Memory B cell (primary cell): Measurements from ENCODE around the gene TEX261.

Experiments
- ATAC-seq: fragments of 150-1000 bp; cut with Tn5 transposase; 2 replicates; pipeline ENCODE4 v1.10.0; 2021; ENCODE audit warnings: low read depth, mild to moderate bottlenecking, moderate library complexity
- DNase-seq, 2 donors: peaks; one replicate each; pipeline ENCODE4 v3.0.0; 2022; ENCODE audit warnings: low spot score in 2 of 2
- H3K27ac Mint-ChIP-seq: one replicate; pipeline ENCODE4 v1.8.0; 2022; ENCODE audit warnings: mild to moderate bottlenecking, moderate library complexity, mixed read lengths
- H3K27me3 Mint-ChIP-seq: one replicate; pipeline ENCODE4 v1.8.0; 2022; ENCODE audit warnings: mixed read lengths
- H3K36me3 Mint-ChIP-seq: one replicate; pipeline ENCODE4 v1.8.0; 2022; ENCODE audit warnings: mild to moderate bottlenecking, mixed read lengths
- H3K4me1 Mint-ChIP-seq: one replicate; pipeline ENCODE4 v1.8.0; 2022; ENCODE audit warnings: mixed read lengths
- H3K4me3 Mint-ChIP-seq: one replicate; pipeline ENCODE4 v1.8.0; 2022; ENCODE audit warnings: mild to moderate bottlenecking, moderate library complexity, mixed read lengths
- H3K9me3 Mint-ChIP-seq: one replicate; pipeline ENCODE4 v1.8.0; 2022; ENCODE audit warnings: mixed read lengths

The TEX261 gene

DNA sequence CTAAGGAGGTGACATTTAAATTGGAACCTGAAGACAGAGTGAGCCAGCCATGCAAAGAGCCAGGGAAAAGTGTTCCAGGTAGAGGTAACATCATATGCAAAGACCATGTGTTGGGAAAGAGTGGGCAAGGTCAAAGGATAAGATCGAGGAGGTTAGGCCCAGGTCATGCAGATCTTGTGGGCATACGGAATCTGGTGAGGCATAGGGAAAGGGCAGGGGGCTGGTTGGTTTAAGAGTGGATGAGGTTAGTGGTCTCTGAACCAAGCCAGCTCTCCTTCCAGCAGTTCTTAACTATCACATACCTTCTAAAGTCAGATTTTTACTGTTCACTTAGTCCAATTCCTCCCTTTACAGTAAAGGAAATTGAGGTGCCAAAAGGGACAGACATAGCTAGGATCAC is 13.3 kb downstream of the TEX261 start:
- no peak overlapping the region for H3K4me3 Mint-ChIP-seq
- H3K27me3 Mint-ChIP-seq: no peaks in the 10 kb centered on the region
- peaks cover 22% of the 10 kb centered on the region for H3K4me1 Mint-ChIP-seq
- DNase-seq: no peak
- no peak overlapping the region for H3K27ac Mint-ChIP-seq
- ATAC-seq: no peak
- H3K36me3 Mint-ChIP-seq: peaks cover 7% of the 10 kb centered on the region
- H3K9me3 Mint-ChIP-seq: no peaks in the 10 kb centered on the region

DNA sequence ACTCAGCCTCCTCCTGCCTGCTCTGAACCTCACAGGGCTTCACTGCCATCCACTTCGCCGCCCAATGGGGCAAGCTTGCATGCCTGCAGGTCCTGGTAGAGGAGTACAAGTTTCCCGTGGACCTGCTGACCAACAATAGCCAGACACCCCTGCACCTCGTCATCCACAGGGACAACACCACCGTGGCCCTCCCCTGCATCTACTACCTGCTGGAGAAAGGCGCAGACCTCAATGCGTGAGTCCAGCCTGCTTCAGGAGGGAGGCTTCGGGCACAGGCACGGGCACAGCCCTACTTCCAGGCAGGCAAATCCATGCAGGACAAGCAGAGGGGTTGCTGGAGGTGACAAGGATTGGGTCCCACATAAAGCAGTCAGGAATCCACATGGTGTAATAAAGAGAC is 15.0 kb downstream of the TEX261 start:
- no peak for DNase-seq
- H3K36me3 Mint-ChIP-seq: no peaks in the 10 kb centered on the region
- no peak for ATAC-seq
- H3K9me3 Mint-ChIP-seq: no peaks in the 10 kb centered on the region
- H3K27ac Mint-ChIP-seq: no peak overlapping the region
- peak overlapping the region; percentile 46 for H3K4me3 Mint-ChIP-seq
- peaks cover 14% of the 10 kb centered on the region for H3K4me1 Mint-ChIP-seq
- H3K27me3 Mint-ChIP-seq: peaks cover under 1% of the 10 kb centered on the region

DNA sequence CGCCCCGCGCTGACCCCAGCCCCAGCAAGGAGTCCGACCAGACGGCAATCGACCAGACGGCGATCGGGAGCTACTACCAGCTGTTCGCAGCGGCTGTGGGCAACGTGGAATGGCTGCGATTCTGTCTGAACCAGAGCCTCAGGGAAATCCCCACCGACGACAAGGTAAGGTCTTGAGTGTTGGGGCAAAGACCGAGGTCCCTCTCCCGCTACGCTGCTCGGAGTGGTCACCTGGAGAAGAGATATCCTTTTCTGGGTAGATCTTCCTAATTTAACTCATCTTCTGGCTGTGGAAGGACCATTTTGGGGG is 15.5 kb downstream of the TEX261 start:
- Mint-ChIP-seq H3K27me3 (peaks cover 2% of the 10 kb centered on the region), H3K4me3 (peak overlapping the region; percentile 46), H3K27ac (no peak overlapping the region), H3K36me3 (no peaks in the 10 kb centered on the region), H3K4me1 (peaks cover 10% of the 10 kb centered on the region), H3K9me3 (no peaks in the 10 kb centered on the region)
- no peak for ATAC-seq
- no peak for DNase-seq

- peaks cover 10% of the 10 kb centered on the region for H3K4me1 Mint-ChIP-seq
- DNase-seq: peak in 1 of 2 donors; percentile 43
- peak; percentile 28 for ATAC-seq
Measured at GRCh38 chr2:70978341-70979179, 16.1 kb downstream of the TEX261 start, which contains the start of gene ANKRD53. Gene ANKRD53, plus strand, starts transcription at chr2:70978630. Its CDS starts 16 bp downstream, at chr2:70978646.

DNA sequence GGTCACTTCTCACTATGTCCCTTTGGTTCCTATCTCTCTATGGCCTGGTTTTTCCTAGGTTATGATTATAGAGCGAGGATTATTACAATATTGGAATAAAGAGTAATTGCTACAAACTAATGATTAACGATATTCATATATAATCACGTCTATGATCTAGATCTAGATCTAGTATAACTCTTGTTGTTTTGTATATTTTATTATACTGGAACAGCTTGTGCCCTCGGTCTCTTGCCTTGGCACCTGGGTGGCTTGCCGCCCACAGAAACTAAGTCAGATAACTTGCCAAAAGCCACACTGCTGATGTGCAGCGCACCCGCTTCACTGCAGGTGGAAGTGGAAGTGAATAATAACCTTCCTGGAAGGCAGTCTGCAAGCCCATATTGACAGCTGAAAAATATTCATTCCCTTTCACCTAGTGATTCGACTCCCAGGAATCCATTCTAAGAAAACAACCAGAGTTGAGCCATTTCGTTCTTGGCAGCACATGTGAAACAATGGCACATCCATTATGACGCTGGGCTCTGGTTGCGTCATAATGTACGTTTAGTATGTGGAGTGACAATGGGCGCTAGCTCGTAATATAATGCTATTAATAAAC is 17.0 kb downstream of the TEX261 start:
- peak overlapping the region; percentile 93 for H3K27ac Mint-ChIP-seq
- no peaks in the 10 kb centered on the region for H3K36me3 Mint-ChIP-seq
- DNase-seq (no peak), ATAC-seq (peak; percentile 54)
- peaks cover 10% of the 10 kb centered on the region for H3K4me1 Mint-ChIP-seq
- H3K27me3 Mint-ChIP-seq: peaks cover 2% of the 10 kb centered on the region
- H3K9me3 Mint-ChIP-seq: no peaks in the 10 kb centered on the region
- peak overlapping the region; percentile 94 for H3K4me3 Mint-ChIP-seq

More at GRCh38 chr2:70978341-70979179, 16.1 kb downstream of the TEX261 start, which contains the start of gene ANKRD53:
- no peaks in the 10 kb centered on the region for H3K36me3 Mint-ChIP-seq
- H3K4me3 Mint-ChIP-seq: peak within 1 kb of the TSS; percentile 94
- H3K9me3 Mint-ChIP-seq: no peaks in the 10 kb centered on the region
- H3K27me3 Mint-ChIP-seq: peaks cover 2% of the 10 kb centered on the region
- peak within 1 kb of the TSS; percentile 93 for H3K27ac Mint-ChIP-seq

DNA sequence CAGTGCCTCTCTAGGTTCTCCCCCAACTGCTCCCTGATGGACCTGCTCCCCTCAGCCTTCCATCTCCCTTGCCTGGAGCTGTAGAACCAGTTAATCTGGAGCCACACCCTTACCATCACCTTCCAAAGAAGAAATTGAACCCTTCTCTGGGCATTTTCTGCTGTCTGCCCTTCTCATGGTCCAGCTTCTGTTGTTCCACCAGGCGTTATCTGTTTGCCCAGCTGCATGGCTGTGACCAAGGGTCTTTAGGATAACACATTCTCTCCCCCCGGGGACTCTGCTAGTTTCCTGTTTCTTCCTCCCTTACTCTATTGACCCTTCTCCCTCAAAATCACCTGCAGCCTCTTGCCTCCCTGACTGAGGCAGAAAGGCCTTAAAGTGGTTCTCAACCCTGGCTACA is 19.4 kb downstream of the TEX261 start:
- ATAC-seq (no peak), DNase-seq (no peak)
- H3K27me3 Mint-ChIP-seq: peaks cover 2% of the 10 kb centered on the region
- H3K27ac Mint-ChIP-seq: peak overlapping the region; percentile 49
- H3K9me3 Mint-ChIP-seq: no peaks in the 10 kb centered on the region
- H3K36me3 Mint-ChIP-seq: no peaks in the 10 kb centered on the region
- H3K4me1 Mint-ChIP-seq: peaks cover 10% of the 10 kb centered on the region
- H3K4me3 Mint-ChIP-seq: no peak overlapping the region

DNA sequence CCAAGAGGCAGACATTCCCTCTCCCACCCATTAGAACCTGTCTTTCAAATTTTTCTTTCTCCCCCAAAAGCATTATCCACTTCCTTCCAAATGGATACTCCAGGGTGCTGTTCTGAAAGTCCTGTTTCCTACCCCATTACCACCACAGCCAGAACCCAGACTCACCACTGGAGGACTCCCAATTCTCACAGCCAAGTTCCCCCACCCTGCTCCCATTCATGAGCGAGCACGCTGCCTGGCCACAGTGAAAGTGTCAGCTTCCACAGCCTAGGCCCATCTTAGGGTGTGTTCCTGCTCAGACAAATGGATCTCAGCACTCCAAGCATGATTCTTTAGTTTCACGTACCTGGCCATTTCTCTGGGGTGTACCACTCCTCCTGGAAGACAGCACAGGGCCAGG is 20.1 kb downstream of the TEX261 start:
- no peak overlapping the region for H3K27ac Mint-ChIP-seq
- DNase-seq: peak in 1 of 2 donors; percentile 2
- no peaks in the 10 kb centered on the region for H3K36me3 Mint-ChIP-seq
- H3K9me3 Mint-ChIP-seq: no peaks in the 10 kb centered on the region
- H3K4me3 Mint-ChIP-seq: no peak overlapping the region
- peaks cover 3% of the 10 kb centered on the region for H3K27me3 Mint-ChIP-seq
- ATAC-seq: no peak
- H3K4me1 Mint-ChIP-seq: peaks cover 10% of the 10 kb centered on the region

DNA sequence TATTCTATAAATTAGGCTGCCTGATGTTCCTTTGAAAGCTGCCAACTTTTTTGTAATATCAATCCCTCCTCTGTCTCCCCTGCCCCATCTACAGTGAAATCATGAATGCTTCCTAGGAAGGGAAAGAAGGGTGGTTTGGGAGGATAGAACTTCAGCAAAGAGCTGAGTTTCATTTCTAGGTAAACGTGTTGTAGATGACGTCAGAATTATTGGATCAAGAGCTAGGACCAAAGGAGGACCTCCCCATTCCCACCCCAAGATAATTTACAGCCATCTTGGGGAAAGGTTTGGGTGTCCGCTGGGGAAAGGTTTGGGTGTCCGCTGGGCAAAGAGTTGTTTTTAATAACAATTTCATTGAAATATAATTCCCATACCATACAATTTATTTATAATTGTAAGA is 27.5 kb downstream of the TEX261 start:
- no peak overlapping the region for H3K4me3 Mint-ChIP-seq
- no peaks in the 10 kb centered on the region for H3K9me3 Mint-ChIP-seq
- H3K4me1 Mint-ChIP-seq: peaks cover 2% of the 10 kb centered on the region
- DNase-seq (peak in 1 of 2 donors; percentile 5), ATAC-seq (no peak)
- H3K27me3 Mint-ChIP-seq: peaks cover 13% of the 10 kb centered on the region
- H3K27ac Mint-ChIP-seq: no peak overlapping the region
- H3K36me3 Mint-ChIP-seq: no peaks in the 10 kb centered on the region

DNA sequence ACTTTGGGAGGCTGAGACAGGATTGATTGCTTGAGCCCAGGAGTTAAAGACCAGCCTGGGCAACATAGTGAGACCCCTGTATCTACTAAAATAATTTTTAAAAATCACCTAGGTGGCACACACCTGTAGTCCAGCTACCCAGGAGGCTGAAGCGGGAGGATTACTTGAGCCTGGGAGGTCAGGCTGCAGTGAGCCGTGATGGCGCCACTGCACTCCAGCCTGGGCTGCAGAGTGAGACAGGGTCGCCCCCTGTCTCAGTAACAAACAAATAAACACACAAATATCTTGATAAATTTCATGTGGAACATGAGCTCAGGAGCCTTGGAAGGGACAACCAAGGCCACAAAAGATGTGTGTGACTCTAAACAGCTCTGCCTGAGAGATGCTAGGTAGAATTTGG is 28.0 kb downstream of the TEX261 start:
- Mint-ChIP-seq H3K4me3 (no peak overlapping the region), H3K27me3 (peaks cover 15% of the 10 kb centered on the region), H3K27ac (no peak overlapping the region), H3K9me3 (no peaks in the 10 kb centered on the region), H3K36me3 (no peaks in the 10 kb centered on the region), H3K4me1 (peaks cover 2% of the 10 kb centered on the region)
- no peak for DNase-seq
- no peak for ATAC-seq

GRCh38 chr2:70965506-70965905 is 29.2 kb downstream of the TEX261 start:
- H3K4me3 Mint-ChIP-seq: peak overlapping the region; percentile 82
- no peak overlapping the region for H3K27ac Mint-ChIP-seq
- peaks cover 19% of the 10 kb centered on the region for H3K27me3 Mint-ChIP-seq
- H3K4me1 Mint-ChIP-seq: peaks cover 2% of the 10 kb centered on the region
- H3K36me3 Mint-ChIP-seq: no peaks in the 10 kb centered on the region
- H3K9me3 Mint-ChIP-seq: no peaks in the 10 kb centered on the region
- ATAC-seq (no peak), DNase-seq (peak in 1 of 2 donors; percentile 9)

DNA sequence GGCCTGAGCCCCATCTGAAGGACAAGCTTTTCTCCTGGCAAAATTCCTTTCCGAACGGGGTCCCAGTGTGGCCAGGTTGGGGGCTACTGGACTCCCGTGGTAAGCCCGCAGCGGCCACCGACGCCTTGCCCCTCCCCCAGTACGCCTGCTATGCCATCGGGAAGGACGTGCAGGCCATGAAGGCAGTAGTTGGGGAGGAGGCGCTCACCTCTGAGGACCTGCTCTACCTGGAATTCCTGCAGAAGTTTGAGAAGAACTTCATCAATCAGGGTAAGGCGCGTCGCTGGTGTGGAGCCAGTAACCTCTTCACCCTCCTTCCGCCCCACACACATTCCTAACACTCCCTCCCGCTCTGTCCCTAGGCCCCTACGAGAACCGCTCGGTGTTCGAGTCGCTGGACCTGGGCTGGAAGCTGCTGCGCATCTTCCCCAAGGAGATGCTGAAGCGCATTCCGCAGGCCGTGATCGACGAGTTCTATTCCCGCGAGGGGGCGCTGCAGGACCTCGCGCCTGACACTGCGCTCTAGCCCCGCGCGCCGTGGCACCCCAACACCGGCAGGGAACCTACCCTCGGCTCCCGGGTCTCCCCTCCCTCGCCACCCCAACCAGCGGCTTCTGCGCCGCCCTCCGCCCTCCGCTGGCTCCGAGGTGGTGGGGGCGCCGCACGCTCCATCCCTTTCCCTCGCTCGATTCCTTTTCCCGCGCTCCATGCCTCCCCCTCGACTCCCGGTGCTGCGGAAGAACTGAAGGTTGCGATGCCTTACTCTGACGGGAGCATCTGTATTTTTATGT is 29.9 kb downstream of the TEX261 start:
- no peaks in the 10 kb centered on the region for H3K36me3 Mint-ChIP-seq
- H3K9me3 Mint-ChIP-seq: no peaks in the 10 kb centered on the region
- DNase-seq (peak; percentile 77 to 81), ATAC-seq (peak; percentile 98)
- peak overlapping the region; percentile 82 for H3K4me3 Mint-ChIP-seq
- H3K27me3 Mint-ChIP-seq: peaks cover 20% of the 10 kb centered on the region
- H3K4me1 Mint-ChIP-seq: peaks cover 2% of the 10 kb centered on the region
- H3K27ac Mint-ChIP-seq: no peak overlapping the region

DNA sequence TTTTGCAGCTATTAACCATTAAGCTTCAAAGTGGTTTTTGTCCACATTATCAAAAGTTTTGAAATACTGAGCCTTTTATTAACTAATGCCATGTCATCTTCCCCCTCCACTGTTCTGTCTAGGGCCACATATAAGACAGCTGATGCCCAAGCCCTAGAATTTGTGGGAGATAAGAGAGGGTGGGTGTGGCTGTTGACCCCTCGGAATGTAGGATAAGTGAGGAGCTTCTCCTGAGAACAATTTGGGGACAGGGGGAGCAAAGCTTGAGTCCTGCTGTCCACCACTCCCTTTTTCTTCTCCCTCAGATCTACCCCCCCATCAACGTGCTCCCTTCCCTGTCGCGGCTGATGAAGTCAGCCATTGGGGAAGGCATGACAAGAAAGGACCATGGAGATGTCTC is 30.5 kb downstream of the TEX261 start:
- H3K27me3 Mint-ChIP-seq: peaks cover 20% of the 10 kb centered on the region
- H3K27ac Mint-ChIP-seq: no peak overlapping the region
- no peak for ATAC-seq
- H3K36me3 Mint-ChIP-seq: no peaks in the 10 kb centered on the region
- DNase-seq: no peak
- H3K4me3 Mint-ChIP-seq: no peak overlapping the region
- no peaks in the 10 kb centered on the region for H3K9me3 Mint-ChIP-seq
- H3K4me1 Mint-ChIP-seq: peaks cover 2% of the 10 kb centered on the region

DNA sequence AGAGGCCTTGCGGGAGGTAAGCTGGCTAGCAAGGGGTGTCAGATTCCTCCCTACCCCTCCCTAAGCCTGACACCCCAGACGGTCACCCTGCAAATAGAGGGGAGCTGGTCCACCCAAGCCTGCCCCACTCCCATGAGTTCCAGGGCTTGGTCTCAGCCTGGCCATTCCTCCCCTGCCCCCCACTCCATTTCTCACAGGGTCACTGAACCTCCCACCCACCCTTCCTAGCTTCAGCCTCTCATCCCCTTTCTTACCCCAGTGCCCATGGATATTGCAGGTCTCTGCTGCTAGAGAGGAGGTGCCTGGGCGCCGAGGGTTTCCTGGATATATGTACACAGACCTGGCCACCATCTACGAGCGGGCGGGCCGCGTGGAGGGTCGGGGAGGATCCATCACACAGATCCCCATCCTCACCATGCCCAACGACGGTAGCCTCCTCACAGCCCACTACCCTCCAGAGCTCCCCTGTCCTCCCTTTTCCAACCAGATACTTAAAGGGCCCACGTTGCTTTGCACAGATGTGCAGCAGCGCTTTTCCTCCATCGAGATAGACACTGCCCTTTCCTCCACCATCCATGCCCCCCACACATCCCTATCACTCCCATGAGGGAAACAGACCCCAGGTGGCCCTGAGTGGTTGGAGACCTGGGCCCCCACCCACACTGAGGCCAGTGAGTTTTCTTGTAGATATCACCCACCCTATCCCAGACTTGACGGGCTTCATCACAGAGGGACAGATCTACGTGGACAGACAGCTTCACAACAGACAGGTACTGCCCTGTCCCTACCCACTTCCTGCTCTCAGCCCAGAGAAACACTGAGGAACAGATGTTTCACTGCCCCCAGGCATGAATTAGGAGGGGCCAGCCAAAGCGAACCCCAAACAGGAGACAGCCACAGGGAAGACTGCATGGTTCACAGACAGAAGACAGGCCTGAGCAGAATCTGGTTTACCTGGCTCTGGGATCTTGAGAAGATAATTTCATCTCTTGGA is 31.5 kb downstream of the TEX261 start:
- H3K4me1 Mint-ChIP-seq: peaks cover 5% of the 10 kb centered on the region
- DNase-seq (peak in 1 of 2 donors; percentile 8), ATAC-seq (no peak)
- H3K4me3 Mint-ChIP-seq: no peak overlapping the region
- no peaks in the 10 kb centered on the region for H3K9me3 Mint-ChIP-seq
- peaks cover 20% of the 10 kb centered on the region for H3K27me3 Mint-ChIP-seq
- H3K27ac Mint-ChIP-seq: no peak overlapping the region
- H3K36me3 Mint-ChIP-seq: no peaks in the 10 kb centered on the region
